GM21576 (cell line): ENCODE results near the gene TAF1.
"Not testable (repeated sequence)": the region's sequence is repeated elsewhere in the genome, so short reads cannot be mapped to it uniquely, and the experiment has no call there.

Experiments used
- ATAC-seq: cut with Tn5 transposase; IDR thresholded peaks from one replicate; pipeline ENCODE4 v1.9.1; 2021; ENCODE audit warnings: mild to moderate bottlenecking, moderate library complexity; ENCODE audit not compliant: unreplicated experiment

The TAF1 gene

GRCh38 chrX:71493111-71493613 lies 127.0 kb downstream of the TAF1 start:
- no peak for ATAC-seq

DNA sequence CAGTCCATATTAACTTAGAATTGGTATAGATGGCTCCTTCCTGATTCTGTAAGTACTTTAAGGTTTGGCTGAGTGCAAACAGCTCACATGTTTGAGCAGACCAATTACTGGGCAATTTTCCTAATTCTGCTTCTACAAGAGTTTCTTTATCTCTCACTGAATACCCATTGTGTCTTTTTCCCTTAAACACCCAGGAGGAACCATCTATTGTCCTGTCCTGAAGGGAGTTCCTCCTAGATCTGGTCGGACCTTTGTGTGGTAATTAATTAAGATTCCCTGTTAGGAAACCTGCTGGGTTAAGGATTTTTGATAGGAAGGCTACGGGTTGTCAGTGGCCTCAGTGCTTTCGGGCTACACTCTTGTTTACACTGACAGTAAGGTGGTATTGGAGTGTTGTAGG lies 129.8 kb downstream of the TAF1 start:
- ATAC-seq = not testable (repeated sequence)

- ATAC-seq = no peak
Measured at GRCh38 chrX:71496476-71496875, 130.3 kb downstream of the TAF1 start.

DNA sequence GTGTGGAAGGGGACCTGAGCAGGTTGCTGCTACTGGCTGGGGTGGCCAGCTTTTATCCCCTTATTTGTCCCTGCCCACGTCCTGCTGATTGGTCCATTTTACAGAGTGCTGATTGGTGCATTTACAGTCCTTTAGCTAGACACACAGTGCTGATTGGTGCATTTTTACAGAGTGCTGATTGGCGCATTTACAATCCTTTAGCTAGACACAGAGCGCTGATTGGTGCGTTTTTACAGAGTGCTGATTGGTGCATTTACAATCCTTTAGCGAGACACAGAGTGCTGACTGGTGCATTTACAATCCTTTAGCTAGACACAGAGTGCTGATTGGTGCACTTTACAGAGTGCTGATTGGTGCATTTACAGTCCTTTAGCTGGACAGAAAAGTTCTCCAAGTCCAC lies 135.9 kb downstream of the TAF1 start:
- ATAC-seq = not testable (repeated sequence)

GRCh38 chrX:71504346-71504745 lies 138.2 kb downstream of the TAF1 start:
- no peak for ATAC-seq

GRCh38 chrX:71509289-71509688 lies 143.1 kb downstream of the TAF1 start:
- ATAC-seq = no peak

- no peak for ATAC-seq
Measured at GRCh38 chrX:71510161-71510560, 144.0 kb downstream of the TAF1 start.

GRCh38 chrX:71513731-71514130 lies 147.6 kb downstream of the TAF1 start:
- ATAC-seq = not testable (repeated sequence)

GRCh38 chrX:71514367-71515037 lies 148.3 kb downstream of the TAF1 start:
- ATAC-seq = peak; percentile 91

- ATAC-seq = no peak
Measured at GRCh38 chrX:71515038-71515396, 148.9 kb downstream of the TAF1 start.
